Parathyroid adenoma (tissue), 2 donors: ENCODE results near the gene ZCCHC2.

Experiments used
- H2AFZ ChIP-seq: fragments of 300-600 bp; sonication (generic); one replicate; pipeline ENCODE4 v1.7.0; 2017; ENCODE audit warnings: antibody characterized with exemption, mild to moderate bottlenecking
- H3K27ac ChIP-seq: fragments of 300-600 bp; sonication (generic); one replicate; pipeline ENCODE4 v1.7.0; 2017
- H3K27me3 ChIP-seq: fragments of 300-600 bp; sonication (generic); one replicate; pipeline ENCODE4 v1.7.0; 2017; ENCODE audit warnings: low read length; ENCODE audit not compliant: control insufficient read depth, insufficient read depth
- H3K36me3 ChIP-seq: fragments of 300-600 bp; sonication (generic); one replicate; pipeline ENCODE4 v1.7.0; 2017; ENCODE audit warnings: low read length; ENCODE audit not compliant: control insufficient read depth, insufficient read depth
- H3K4me1 ChIP-seq: fragments of 300-600 bp; sonication (generic); one replicate; pipeline ENCODE4 v1.7.0; 2017; ENCODE audit warnings: control low read depth
- H3K4me2 ChIP-seq: fragments of 300-600 bp; sonication (generic); one replicate; pipeline ENCODE4 v1.7.0; 2017; ENCODE audit warnings: low read length
- H3K4me3 ChIP-seq: fragments of 300-600 bp; sonication (generic); one replicate; pipeline ENCODE4 v1.7.0; 2017; ENCODE audit warnings: low read depth, low read length
- H3K79me2 ChIP-seq: fragments of 300-600 bp; sonication (generic); one replicate; pipeline ENCODE4 v1.7.0; 2017; ENCODE audit warnings: control low read depth
- H3K9ac ChIP-seq: fragments of 300-600 bp; sonication (generic); one replicate; pipeline ENCODE4 v1.7.0; 2017; ENCODE audit warnings: mild to moderate bottlenecking
- H3K9me3 ChIP-seq: fragments of 300-600 bp; sonication (generic); one replicate; pipeline ENCODE4 v1.7.0; 2017; ENCODE audit warnings: low read length; ENCODE audit not compliant: control insufficient read depth
- TF ChIP-seq, protein P1 (sequence below): fragments of 300-600 bp; sonication (generic); IDR thresholded peaks from one replicate; pipeline ENCODE4 v1.7.0; 2017; ENCODE audit warnings: antibody characterized with exemption, mild to moderate bottlenecking
- donor health status: primary hyperparathyroidism.

ZCCHC2 gene

DNA sequence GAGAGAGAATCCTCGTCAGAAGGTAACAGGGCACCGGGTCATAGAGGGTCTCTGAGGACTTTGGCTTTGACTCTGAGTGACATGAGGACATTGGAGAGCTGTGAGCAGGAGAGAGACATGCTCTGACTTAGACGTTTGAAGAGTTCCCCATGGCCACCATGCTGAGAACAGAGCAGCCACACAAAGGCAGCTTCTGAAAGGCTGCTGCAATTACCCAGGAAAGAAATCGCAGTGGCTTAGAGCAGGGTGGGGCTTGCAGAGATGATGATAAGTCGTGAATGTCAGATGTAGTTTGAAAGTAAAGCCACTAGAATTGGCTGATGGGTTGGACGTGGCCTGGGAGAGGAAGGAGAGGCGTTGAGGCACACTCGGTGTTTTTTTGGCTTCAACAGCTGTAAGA, 79.0 kb downstream of the ZCCHC2 start:
- peaks cover 2% of the 10 kb centered on the region for H3K4me1 ChIP-seq
- no peaks in the 10 kb centered on the region for H3K79me2 ChIP-seq
- TF ChIP-seq, protein P1, sequence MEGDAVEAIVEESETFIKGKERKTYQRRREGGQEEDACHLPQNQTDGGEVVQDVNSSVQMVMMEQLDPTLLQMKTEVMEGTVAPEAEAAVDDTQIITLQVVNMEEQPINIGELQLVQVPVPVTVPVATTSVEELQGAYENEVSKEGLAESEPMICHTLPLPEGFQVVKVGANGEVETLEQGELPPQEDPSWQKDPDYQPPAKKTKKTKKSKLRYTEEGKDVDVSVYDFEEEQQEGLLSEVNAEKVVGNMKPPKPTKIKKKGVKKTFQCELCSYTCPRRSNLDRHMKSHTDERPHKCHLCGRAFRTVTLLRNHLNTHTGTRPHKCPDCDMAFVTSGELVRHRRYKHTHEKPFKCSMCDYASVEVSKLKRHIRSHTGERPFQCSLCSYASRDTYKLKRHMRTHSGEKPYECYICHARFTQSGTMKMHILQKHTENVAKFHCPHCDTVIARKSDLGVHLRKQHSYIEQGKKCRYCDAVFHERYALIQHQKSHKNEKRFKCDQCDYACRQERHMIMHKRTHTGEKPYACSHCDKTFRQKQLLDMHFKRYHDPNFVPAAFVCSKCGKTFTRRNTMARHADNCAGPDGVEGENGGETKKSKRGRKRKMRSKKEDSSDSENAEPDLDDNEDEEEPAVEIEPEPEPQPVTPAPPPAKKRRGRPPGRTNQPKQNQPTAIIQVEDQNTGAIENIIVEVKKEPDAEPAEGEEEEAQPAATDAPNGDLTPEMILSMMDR, result no peak
- H2AFZ ChIP-seq, result no peak overlapping the region
- no peaks in the 10 kb centered on the region for H3K27me3 ChIP-seq
- no peak overlapping the region for H3K4me3 ChIP-seq
- no peak overlapping the region for H3K27ac ChIP-seq
- H3K4me2 ChIP-seq, result no peak overlapping the region
- H3K9ac ChIP-seq, result no peak overlapping the region
- no peaks in the 10 kb centered on the region for H3K9me3 ChIP-seq
- no peaks in the 10 kb centered on the region for H3K36me3 ChIP-seq

DNA sequence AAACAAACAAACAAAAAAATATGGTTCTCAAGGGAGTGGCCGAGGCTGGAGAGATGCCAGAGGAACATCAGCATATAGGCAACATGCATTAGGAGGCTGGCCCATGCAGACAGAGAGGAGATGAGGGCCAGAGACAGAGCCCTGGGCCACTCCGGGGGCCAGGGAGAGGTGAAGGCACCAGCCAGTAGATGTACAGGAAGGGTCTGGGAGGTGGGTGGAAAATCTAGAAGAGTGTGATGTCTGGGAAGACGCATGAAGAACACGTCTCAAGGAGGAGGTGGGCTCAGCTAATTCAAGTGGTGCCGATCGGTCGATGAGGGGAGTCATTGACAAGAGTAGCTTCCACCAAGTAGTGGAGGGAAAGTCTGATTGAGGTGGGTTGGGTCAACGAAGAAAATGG, 79.9 kb downstream of the ZCCHC2 start:
- TF ChIP-seq, protein P1, result no peak
- no peak overlapping the region for H3K4me3 ChIP-seq
- no peak overlapping the region for H3K27ac ChIP-seq
- no peaks in the 10 kb centered on the region for H3K9me3 ChIP-seq
- no peaks in the 10 kb centered on the region for H3K79me2 ChIP-seq
- no peak overlapping the region for H3K4me2 ChIP-seq
- no peaks in the 10 kb centered on the region for H3K27me3 ChIP-seq
- no peak overlapping the region for H3K9ac ChIP-seq
- no peaks in the 10 kb centered on the region for H3K36me3 ChIP-seq
- H3K4me1 ChIP-seq, result no peaks in the 10 kb centered on the region
- H2AFZ ChIP-seq, result no peak overlapping the region

DNA sequence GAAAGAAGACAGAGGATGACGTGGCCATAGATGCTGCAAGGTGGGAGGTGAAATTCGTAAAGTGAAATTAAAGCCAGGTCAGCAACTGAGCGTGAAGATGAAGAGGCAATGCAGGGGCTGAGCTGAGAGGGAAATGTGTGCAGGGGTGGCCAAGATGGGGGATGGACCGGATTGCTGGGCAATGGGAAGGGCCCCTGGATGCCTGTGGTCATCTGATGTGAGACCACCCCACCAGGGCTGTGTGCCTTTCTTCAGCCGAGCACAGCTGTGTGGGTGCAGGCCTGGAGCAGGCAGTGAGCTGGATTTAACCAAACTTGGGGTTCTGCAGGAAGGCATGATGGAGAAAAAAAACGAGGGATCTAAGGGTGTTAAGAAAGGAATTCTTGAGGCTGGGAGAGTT, 80.4 kb downstream of the ZCCHC2 start:
- Histone ChIP-seq H3K9me3 (no peaks in the 10 kb centered on the region), H3K4me2 (no peak overlapping the region), H3K4me3 (no peak overlapping the region), H3K79me2 (no peaks in the 10 kb centered on the region), H3K36me3 (no peaks in the 10 kb centered on the region), H2AFZ (no peak overlapping the region), H3K4me1 (no peaks in the 10 kb centered on the region), H3K27ac (no peak overlapping the region), H3K9ac (no peak overlapping the region), H3K27me3 (no peaks in the 10 kb centered on the region)
- TF ChIP-seq, protein P1, result no peak

DNA sequence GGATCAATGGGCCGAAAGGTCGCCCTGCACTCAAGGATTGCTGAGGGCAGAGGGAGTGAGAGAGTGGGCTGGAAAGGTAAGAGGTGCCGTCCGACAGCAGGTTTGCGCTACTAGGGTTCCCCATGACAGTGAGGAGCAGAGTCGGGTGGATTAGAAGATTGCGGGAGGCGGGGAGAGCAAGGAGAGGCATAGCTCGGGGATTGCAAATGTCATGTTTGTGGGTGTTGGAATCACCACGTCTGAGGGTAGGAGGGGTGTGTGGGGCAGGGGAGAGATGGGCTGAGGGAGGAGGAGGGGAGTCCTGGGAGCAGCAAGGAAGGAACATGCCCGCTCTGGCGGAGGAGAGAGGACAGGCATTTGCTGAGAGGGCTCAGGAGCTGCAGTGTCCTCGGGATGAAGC, 81.2 kb downstream of the ZCCHC2 start:
- Histone ChIP-seq H3K36me3 (no peaks in the 10 kb centered on the region), H3K27ac (no peak overlapping the region), H3K4me2 (no peak overlapping the region), H3K27me3 (no peaks in the 10 kb centered on the region), H3K79me2 (no peaks in the 10 kb centered on the region), H2AFZ (no peak overlapping the region), H3K9me3 (no peaks in the 10 kb centered on the region), H3K4me3 (no peak overlapping the region), H3K4me1 (no peaks in the 10 kb centered on the region), H3K9ac (no peak overlapping the region)
- TF ChIP-seq, protein P1, result no peak

DNA sequence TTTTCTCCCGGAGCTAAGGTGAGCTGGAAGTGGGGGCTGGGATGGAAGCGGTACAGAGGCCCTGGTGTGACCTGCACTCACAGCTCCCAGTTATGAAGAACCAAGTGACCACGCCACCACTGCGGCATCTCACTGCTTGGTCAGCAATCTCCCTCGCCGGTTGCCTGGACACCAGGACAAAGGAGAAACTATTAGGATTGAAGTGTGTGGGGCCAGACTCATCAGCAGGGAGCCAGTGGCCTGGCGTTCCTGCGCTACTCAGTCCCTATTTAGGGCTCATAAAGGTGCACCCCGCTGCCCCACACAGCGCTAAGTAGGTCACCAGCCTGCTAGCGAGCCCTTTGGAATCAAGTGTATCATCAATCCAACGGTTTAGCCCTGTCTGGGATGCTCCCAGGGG, 82.9 kb downstream of the ZCCHC2 start:
- Histone ChIP-seq H3K36me3 (no peaks in the 10 kb centered on the region), H3K27me3 (no peaks in the 10 kb centered on the region), H3K4me3 (no peak overlapping the region), H3K4me1 (no peaks in the 10 kb centered on the region), H2AFZ (no peak overlapping the region), H3K4me2 (no peak overlapping the region), H3K27ac (no peak overlapping the region), H3K9ac (no peak overlapping the region), H3K9me3 (no peaks in the 10 kb centered on the region), H3K79me2 (no peaks in the 10 kb centered on the region)
- TF ChIP-seq, protein P1, result no peak
